NCI-H510A treated with DMSO at 0.1 percent for 48 hours (cell line): Measurements from ENCODE around the gene TIGD4.
A peak's percentile ranks its signal among the peaks of the same experiment; 100 is the strongest.

ENCODE experiments used
- DNase-seq: peaks from one replicate; lab custom pipeline; 2025; lab: John Stamatoyannopoulos, UW

The TIGD4 gene

DNA sequence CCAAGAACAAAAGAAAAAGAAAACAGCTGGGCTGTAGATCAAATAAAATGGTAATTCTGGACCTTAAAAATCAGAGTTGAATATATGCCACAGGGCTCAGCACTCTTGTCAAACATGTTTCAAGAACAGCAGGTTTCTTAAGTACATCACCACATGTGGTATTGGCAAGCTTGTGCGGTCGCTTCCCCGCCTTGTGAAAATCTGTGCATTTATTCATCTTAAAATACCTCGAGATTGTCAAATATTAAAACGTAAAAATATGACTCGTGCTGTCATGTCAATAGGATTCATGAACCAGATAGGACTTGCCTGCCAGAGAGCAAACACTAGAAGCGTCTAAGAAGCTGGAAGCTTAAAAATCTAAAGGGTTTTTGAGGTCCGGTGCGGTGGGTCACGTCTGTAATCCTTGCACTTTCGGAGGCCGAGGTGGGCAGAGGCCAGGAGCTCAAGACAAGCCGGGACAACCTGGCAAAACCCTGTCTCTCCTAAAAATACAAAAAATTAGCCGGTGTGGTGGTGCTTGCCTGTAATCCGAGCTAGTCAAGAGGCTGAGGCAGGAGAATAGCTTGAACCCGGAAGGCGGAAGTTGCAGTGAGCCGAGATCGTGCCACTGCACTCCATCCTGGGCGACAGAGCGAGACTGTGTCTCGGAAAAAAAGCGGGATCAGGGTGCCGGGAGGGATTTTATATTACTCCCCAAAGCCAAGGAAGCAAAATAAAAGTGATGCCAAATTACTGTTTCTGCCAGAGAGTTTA is 59.6 kb downstream of the TIGD4 start:
- peak; percentile 2 for DNase-seq
